ENCODE results near the gene OR9Q1.

OR9Q1 gene

DNA sequence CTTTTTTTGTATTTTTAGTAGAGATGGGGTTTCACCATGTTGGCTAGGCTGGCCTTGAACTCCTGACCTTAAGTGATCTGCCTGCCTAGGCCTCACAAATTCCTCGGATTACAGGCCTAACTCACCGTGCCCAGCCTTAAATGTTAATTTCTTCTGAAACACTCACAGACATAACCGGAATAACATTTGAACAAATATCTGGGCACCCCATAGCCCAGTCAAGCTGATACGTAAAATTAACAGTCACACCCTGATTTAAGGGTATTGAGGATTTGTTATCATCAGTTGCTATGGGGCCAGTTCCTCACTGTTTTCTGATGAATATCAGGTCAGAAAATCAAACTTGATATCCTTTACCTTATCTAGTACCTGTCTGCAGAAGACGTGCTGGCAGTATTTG lies 23.0 kb upstream of the OR9Q1 start:
- TF ChIP-seq, protein P1, sequence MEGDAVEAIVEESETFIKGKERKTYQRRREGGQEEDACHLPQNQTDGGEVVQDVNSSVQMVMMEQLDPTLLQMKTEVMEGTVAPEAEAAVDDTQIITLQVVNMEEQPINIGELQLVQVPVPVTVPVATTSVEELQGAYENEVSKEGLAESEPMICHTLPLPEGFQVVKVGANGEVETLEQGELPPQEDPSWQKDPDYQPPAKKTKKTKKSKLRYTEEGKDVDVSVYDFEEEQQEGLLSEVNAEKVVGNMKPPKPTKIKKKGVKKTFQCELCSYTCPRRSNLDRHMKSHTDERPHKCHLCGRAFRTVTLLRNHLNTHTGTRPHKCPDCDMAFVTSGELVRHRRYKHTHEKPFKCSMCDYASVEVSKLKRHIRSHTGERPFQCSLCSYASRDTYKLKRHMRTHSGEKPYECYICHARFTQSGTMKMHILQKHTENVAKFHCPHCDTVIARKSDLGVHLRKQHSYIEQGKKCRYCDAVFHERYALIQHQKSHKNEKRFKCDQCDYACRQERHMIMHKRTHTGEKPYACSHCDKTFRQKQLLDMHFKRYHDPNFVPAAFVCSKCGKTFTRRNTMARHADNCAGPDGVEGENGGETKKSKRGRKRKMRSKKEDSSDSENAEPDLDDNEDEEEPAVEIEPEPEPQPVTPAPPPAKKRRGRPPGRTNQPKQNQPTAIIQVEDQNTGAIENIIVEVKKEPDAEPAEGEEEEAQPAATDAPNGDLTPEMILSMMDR (IDR thresholded peaks at IDR 0.05; ENCODE audit: insufficient read depth, low read length, poor library complexity, severe bottlenecking) = no peak
- H3K27me3 ChIP-seq (replicated peaks; ENCODE audit: control insufficient read depth, insufficient read depth, low read length) = no peaks in the 10 kb centered on the region

DNA sequence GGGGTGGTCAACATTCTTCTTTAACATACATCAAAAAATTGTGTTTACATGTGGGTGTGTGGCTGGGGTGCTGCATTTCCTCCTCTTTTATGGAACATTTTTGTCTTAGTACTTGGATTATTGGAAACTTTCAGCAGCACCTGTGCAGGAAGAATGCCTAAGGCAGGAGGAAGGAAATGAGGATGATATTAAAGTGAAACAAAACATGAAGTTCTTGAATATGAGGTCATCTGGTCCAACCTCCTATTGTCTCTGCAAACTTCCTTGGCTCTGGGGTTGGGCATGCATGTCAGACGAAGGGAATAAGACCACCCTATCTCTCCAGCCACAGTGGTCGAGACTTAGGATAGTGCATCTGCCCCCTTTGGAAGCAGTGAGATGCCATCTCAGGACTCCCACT lies 20.6 kb upstream of the OR9Q1 start:
- TF ChIP-seq, protein P1 (IDR thresholded peaks at IDR 0.05; ENCODE audit: insufficient read depth, low read length, poor library complexity, severe bottlenecking) = no peak
- H3K27me3 ChIP-seq (replicated peaks; ENCODE audit: control insufficient read depth, insufficient read depth, low read length) = no peaks in the 10 kb centered on the region
- DNase-seq (ENCODE audit: extremely low read depth, insufficient read length) = no peak
- no peak overlapping the region for H3K4me3 ChIP-seq (replicated peaks; ENCODE audit: low read depth, low read length)
- no peaks in the 10 kb centered on the region for H3K36me3 ChIP-seq (ENCODE audit: control insufficient read depth, insufficient read depth, low read length)

More for the DNA sequence above, 23.0 kb upstream of the OR9Q1 start:
- Histone ChIP-seq H3K4me3 (replicated peaks; ENCODE audit: low read depth, low read length) (no peak overlapping the region), H3K36me3 (ENCODE audit: control insufficient read depth, insufficient read depth, low read length) (no peaks in the 10 kb centered on the region)
- no peak for DNase-seq (ENCODE audit: extremely low read depth, insufficient read length)

DNA sequence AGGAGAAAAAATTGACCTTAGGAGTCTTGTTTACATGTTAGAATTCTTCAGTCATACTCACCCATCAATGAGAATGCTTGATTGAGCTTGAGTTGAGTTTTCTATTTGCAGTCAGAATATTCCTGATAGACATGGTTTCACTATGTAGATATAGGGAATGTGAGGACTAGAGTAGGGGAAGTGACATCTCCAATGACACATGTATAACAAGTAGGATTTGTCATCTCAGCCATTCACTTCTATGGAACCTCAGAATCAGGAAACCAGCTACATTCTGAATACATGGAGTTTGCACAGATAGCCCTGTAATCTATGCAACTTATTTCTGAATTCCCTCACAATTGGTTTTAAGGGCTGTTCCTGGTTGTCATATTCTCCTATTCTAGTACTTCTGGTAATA lies 20.1 kb upstream of the OR9Q1 start:
- TF ChIP-seq, protein P1 (IDR thresholded peaks at IDR 0.05; ENCODE audit: insufficient read depth, low read length, poor library complexity, severe bottlenecking) = no peak
- no peak overlapping the region for H3K4me3 ChIP-seq (replicated peaks; ENCODE audit: low read depth, low read length)
- H3K27me3 ChIP-seq (replicated peaks; ENCODE audit: control insufficient read depth, insufficient read depth, low read length) = no peaks in the 10 kb centered on the region
- no peak for DNase-seq (ENCODE audit: extremely low read depth, insufficient read length)
- no peaks in the 10 kb centered on the region for H3K36me3 ChIP-seq (ENCODE audit: control insufficient read depth, insufficient read depth, low read length)

DNA sequence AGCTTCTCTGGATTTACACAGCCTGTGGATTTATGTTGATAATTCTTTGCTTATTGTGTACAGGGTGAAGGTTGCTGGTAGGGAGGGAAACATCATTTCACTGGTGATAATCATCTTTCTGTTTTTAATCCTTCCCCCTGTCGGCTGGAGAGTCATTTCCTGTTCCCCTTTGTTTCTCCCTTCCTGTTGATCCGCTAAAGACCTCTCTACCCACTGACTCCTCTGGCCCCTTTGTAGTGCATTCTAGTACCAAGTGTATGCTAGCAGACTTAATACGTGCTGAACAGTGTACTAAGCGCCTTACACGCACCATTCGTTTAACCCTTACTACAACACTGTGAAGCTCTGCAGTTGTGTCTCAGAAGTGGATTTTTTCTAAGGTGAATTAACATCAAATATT lies 19.0 kb upstream of the OR9Q1 start:
- TF ChIP-seq, protein P1 (IDR thresholded peaks at IDR 0.05; ENCODE audit: insufficient read depth, low read length, poor library complexity, severe bottlenecking) = no peak
- no peak for DNase-seq (ENCODE audit: extremely low read depth, insufficient read length)
- no peaks in the 10 kb centered on the region for H3K27me3 ChIP-seq (replicated peaks; ENCODE audit: control insufficient read depth, insufficient read depth, low read length)
- H3K4me3 ChIP-seq (replicated peaks; ENCODE audit: low read depth, low read length) = no peak overlapping the region
- no peaks in the 10 kb centered on the region for H3K36me3 ChIP-seq (ENCODE audit: control insufficient read depth, insufficient read depth, low read length)

DNA sequence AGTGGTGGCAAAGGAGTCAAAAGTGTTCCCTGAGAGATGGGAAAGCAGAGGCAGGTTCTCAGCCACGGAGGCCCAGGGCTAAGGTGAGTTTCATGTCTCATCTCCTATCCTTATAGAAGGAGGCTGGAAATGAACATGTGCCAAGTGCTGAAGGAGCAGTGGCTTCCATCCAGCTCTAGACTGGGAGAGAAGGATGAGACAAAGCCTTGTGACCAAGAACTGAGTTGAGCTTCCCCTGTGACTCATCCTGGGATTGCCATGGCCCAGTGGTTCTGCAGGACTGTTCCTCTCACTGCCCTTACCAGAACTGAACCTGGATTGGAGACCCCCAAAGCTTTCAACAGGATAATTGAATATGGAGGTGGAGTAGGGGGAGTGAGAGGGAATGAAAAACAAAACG lies 16.7 kb upstream of the OR9Q1 start:
- no peak for DNase-seq (ENCODE audit: extremely low read depth, insufficient read length)
- H3K36me3 ChIP-seq (ENCODE audit: control insufficient read depth, insufficient read depth, low read length) = no peaks in the 10 kb centered on the region
- H3K27me3 ChIP-seq (replicated peaks; ENCODE audit: control insufficient read depth, insufficient read depth, low read length) = no peaks in the 10 kb centered on the region
- no peak overlapping the region for H3K4me3 ChIP-seq (replicated peaks; ENCODE audit: low read depth, low read length)
- TF ChIP-seq, protein P1 (IDR thresholded peaks at IDR 0.05; ENCODE audit: insufficient read depth, low read length, poor library complexity, severe bottlenecking) = no peak

DNA sequence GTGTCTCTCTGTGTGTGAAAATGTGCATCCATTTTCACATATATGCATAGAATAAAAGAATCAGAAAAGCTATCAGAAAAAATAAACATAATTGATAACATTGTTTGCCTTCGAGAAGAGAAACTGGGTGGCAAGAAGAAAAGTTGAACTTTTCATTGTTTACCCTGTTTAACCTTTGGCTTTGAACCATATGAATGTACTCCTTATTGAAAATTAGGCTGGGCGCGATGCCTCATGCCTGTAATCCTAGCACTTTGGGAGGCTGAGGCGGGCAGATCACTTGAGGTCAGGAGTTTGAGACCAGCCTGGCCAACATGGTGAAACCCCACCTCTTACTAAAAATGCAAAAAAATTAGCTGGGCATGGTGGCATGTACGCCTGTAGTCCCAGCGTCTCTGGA lies 11.9 kb upstream of the OR9Q1 start:
- H3K4me3 ChIP-seq (replicated peaks; ENCODE audit: low read depth, low read length) = no peak overlapping the region
- H3K27me3 ChIP-seq (replicated peaks; ENCODE audit: control insufficient read depth, insufficient read depth, low read length) = no peaks in the 10 kb centered on the region
- no peak for DNase-seq (ENCODE audit: extremely low read depth, insufficient read length)
- no peaks in the 10 kb centered on the region for H3K36me3 ChIP-seq (ENCODE audit: control insufficient read depth, insufficient read depth, low read length)
- TF ChIP-seq, protein P1 (IDR thresholded peaks at IDR 0.05; ENCODE audit: insufficient read depth, low read length, poor library complexity, severe bottlenecking) = no peak

Measured in GM06990 (cell line).